ENCODE measurements around the gene CKMT1A.
"Not testable (repeated sequence)": the region's sequence is repeated elsewhere in the genome, so short reads cannot be mapped to it uniquely, and the experiment has no call there.

- not testable (repeated sequence) for TF ChIP-seq CTCF (IDR thresholded peaks at IDR 0.05)
- peak in 1 of 2 donors; percentile 1 for TF ChIP-seq POLR2A (IDR thresholded peaks at IDR 0.05)
Measured at GRCh38 chr15:43746903-43747309, 53.2 kb downstream of the CKMT1A start.
